ENCODE results near the gene SETDB1. TPM values are rescaled to one million over a fixed set of nuclear protein-coding genes. Genes with fewer than 3 reads are reported as not detected.

The SETDB1 gene
- total RNA-seq, 2 experiments from 2014 or later: 58.5 to 59.3 TPM

- peak within 1 kb of the TSS; percentile 91 for H3K27ac Mint-ChIP-seq
- H3K4me3 Mint-ChIP-seq: peak within 1 kb of the TSS; percentile 98
- H3K4me1 Mint-ChIP-seq (ENCODE audit: low read depth): peaks cover 86% of the 10 kb centered on the region
- no peaks in the 10 kb centered on the region for H3K9me3 Mint-ChIP-seq (ENCODE audit: insufficient read depth)
- DNase-seq: peak; percentile 53
- ChIA-PET CTCF (interaction anchor here (0.7 to 5.9 kb wide), 21 partner anchors 11 to 446 kb away, joined by 3 to 94 read pairs (median 6); partner anchors contain the start of genes ANXA9, C1orf56, CDC42SE1 and GABPB2), POLR2A (interaction anchor here (0.6 to 2.0 kb wide), 15 partner anchors 8 to 1557 kb away, joined by 3 to 8 read pairs (median 4); partner anchors contain the start of genes APH1A, C1orf56, CERS2 and GOLPH3L)
- no peaks in the 10 kb centered on the region for H3K27me3 Mint-ChIP-seq (ENCODE audit: low read depth)
- H3K36me3 Mint-ChIP-seq (ENCODE audit: low read depth): peaks cover 14% of the 10 kb centered on the region
- ATAC-seq: peak; percentile 25
These were observed 80.3 kb downstream of the SETDB1 start, which contains the start of gene MINDY1 for GRCh38 chr1:151006327-151007052. Gene MINDY1, minus strand, starts transcription at chr1:151006902. Its CDS starts 4,285 bp downstream, at chr1:151002617.

- Mint-ChIP-seq H3K4me1 (ENCODE audit: low read depth) (peaks cover 77% of the 10 kb centered on the region), H3K36me3 (ENCODE audit: low read depth) (peaks cover 3% of the 10 kb centered on the region), H3K27ac (peak overlapping the region; percentile 91), H3K4me3 (peak overlapping the region; percentile 98), H3K9me3 (ENCODE audit: insufficient read depth) (no peaks in the 10 kb centered on the region), H3K27me3 (ENCODE audit: low read depth) (no peaks in the 10 kb centered on the region)
- ChIA-PET CTCF (interaction anchor here (1.9 to 5.9 kb wide), 5 partner anchors 12 to 52 kb away, joined by 7 to 94 read pairs (median 18); partner anchors contain the start of genes ANXA9, C1orf56, CDC42SE1 and MLLT11), POLR2A (interaction anchor here (0.6 to 2.0 kb wide), 2 partner anchors 148 to 149 kb away, joined by 3 to 5 read pairs; partner anchors contain the start of gene TNFAIP8L2)
- DNase-seq (no peak), ATAC-seq (peak; percentile 16)
These were observed 81.7 kb downstream of the SETDB1 start for GRCh38 chr1:151007853-151008243.

- ATAC-seq (peak; percentile 86), DNase-seq (peak; percentile 97)
- Mint-ChIP-seq H3K27me3 (ENCODE audit: low read depth) (no peaks in the 10 kb centered on the region), H3K36me3 (ENCODE audit: low read depth) (peaks cover 3% of the 10 kb centered on the region), H3K9me3 (ENCODE audit: insufficient read depth) (no peaks in the 10 kb centered on the region), H3K4me1 (ENCODE audit: low read depth) (peaks cover 73% of the 10 kb centered on the region), H3K4me3 (peak within 1 kb of the TSS; percentile 98), H3K27ac (peak within 1 kb of the TSS; percentile 91)
- ChIA-PET CTCF (interaction anchor here (1.1 to 1.5 kb wide), 2 partner anchors 15 to 16 kb away, joined by 3 to 4 read pairs; no protein-coding TSS in a partner anchor), POLR2A (interaction anchor here (0.6 kb wide), 1 partner anchor 148 kb away, joined by 3 read pairs; the partner anchor contains the start of gene TNFAIP8L2)
These were observed 82.4 kb downstream of the SETDB1 start, which contains the start of gene PRUNE1 for GRCh38 chr1:151008244-151009205. Gene PRUNE1, plus strand, starts transcription at chr1:151008449. Its CDS starts 184 bp downstream, at chr1:151008633.

- Mint-ChIP-seq H3K4me3 (peak overlapping the region; percentile 98), H3K9me3 (ENCODE audit: insufficient read depth) (no peaks in the 10 kb centered on the region), H3K4me1 (ENCODE audit: low read depth) (peaks cover 68% of the 10 kb centered on the region), H3K27ac (peak overlapping the region; percentile 91), H3K36me3 (ENCODE audit: low read depth) (peaks cover 3% of the 10 kb centered on the region), H3K27me3 (ENCODE audit: low read depth) (no peaks in the 10 kb centered on the region)
- POLR2A ChIA-PET: no interaction called here
- CTCF ChIA-PET: interaction anchor here (1.0 to 1.5 kb wide), 3 partner anchors 15 to 39 kb away, joined by 3 to 4 read pairs (median 4); partner anchors contain the start of gene C1orf56
- DNase-seq (no peak), ATAC-seq (no peak)
These were observed 83.0 kb downstream of the SETDB1 start for GRCh38 chr1:151009206-151009587.

- POLR2A ChIA-PET: no interaction called here
- DNase-seq (no peak), ATAC-seq (no peak)
- Mint-ChIP-seq H3K36me3 (ENCODE audit: low read depth) (peaks cover 3% of the 10 kb centered on the region), H3K4me1 (ENCODE audit: low read depth) (peaks cover 63% of the 10 kb centered on the region), H3K4me3 (peak overlapping the region; percentile 98), H3K27me3 (ENCODE audit: low read depth) (no peaks in the 10 kb centered on the region), H3K27ac (no peak overlapping the region), H3K9me3 (ENCODE audit: insufficient read depth) (no peaks in the 10 kb centered on the region)
- CTCF ChIA-PET: interaction anchor here (1.0 to 1.5 kb wide), 4 partner anchors 14 to 38 kb away, joined by 3 to 4 read pairs (median 4); partner anchors contain the start of gene C1orf56
These were observed 83.6 kb downstream of the SETDB1 start for GRCh38 chr1:151009674-151010345.

GRCh38 chr1:151010346-151010726, 84.2 kb downstream of the SETDB1 start:
- ATAC-seq (no peak), DNase-seq (no peak)
- no peaks in the 10 kb centered on the region for H3K27me3 Mint-ChIP-seq (ENCODE audit: low read depth)
- H3K4me3 Mint-ChIP-seq: no peak overlapping the region
- H3K4me1 Mint-ChIP-seq (ENCODE audit: low read depth): peaks cover 60% of the 10 kb centered on the region
- H3K36me3 Mint-ChIP-seq (ENCODE audit: low read depth): peaks cover 3% of the 10 kb centered on the region
- POLR2A ChIA-PET: no interaction called here
- H3K27ac Mint-ChIP-seq: no peak overlapping the region
- no peaks in the 10 kb centered on the region for H3K9me3 Mint-ChIP-seq (ENCODE audit: insufficient read depth)
- CTCF ChIA-PET: interaction anchor here (1.0 to 1.5 kb wide), 3 partner anchors 14 to 38 kb away, joined by 4 to 5 read pairs (median 4); partner anchors contain the start of gene C1orf56

GRCh38 chr1:151011154-151011850, 85.1 kb downstream of the SETDB1 start:
- Mint-ChIP-seq H3K4me1 (ENCODE audit: low read depth) (peaks cover 50% of the 10 kb centered on the region), H3K9me3 (ENCODE audit: insufficient read depth) (no peaks in the 10 kb centered on the region), H3K27me3 (ENCODE audit: low read depth) (no peaks in the 10 kb centered on the region), H3K4me3 (no peak overlapping the region), H3K27ac (peak overlapping the region; percentile 69), H3K36me3 (ENCODE audit: low read depth) (peaks cover 3% of the 10 kb centered on the region)
- ATAC-seq (no peak), DNase-seq (no peak)
- ChIA-PET POLR2A (interaction anchor here (1.1 kb wide), 1 partner anchor 13 kb away, joined by 3 read pairs; no protein-coding TSS in a partner anchor), CTCF (interaction anchor here (0.5 to 1.9 kb wide), 7 partner anchors 12 to 331 kb away, joined by 3 to 6 read pairs (median 4); partner anchors contain the start of genes C1orf56, CDC42SE1 and TNFAIP8L2)

GRCh38 chr1:151012684-151013471, 86.7 kb downstream of the SETDB1 start:
- Mint-ChIP-seq H3K27ac (no peak overlapping the region), H3K9me3 (ENCODE audit: insufficient read depth) (no peaks in the 10 kb centered on the region), H3K36me3 (ENCODE audit: low read depth) (peaks cover 3% of the 10 kb centered on the region), H3K4me1 (ENCODE audit: low read depth) (peaks cover 35% of the 10 kb centered on the region), H3K27me3 (ENCODE audit: low read depth) (no peaks in the 10 kb centered on the region), H3K4me3 (no peak overlapping the region)
- DNase-seq (no peak), ATAC-seq (no peak)
- ChIA-PET POLR2A (no interaction called here), CTCF (interaction anchor here (1.0 to 1.9 kb wide), 4 partner anchors 12 to 144 kb away, joined by 3 to 6 read pairs (median 4); partner anchors contain the start of gene TNFAIP8L2)

GRCh38 chr1:151013518-151013917, 87.4 kb downstream of the SETDB1 start:
- Mint-ChIP-seq H3K4me1 (ENCODE audit: low read depth) (peaks cover 30% of the 10 kb centered on the region), H3K27me3 (ENCODE audit: low read depth) (no peaks in the 10 kb centered on the region), H3K36me3 (ENCODE audit: low read depth) (peaks cover 4% of the 10 kb centered on the region), H3K9me3 (ENCODE audit: insufficient read depth) (no peaks in the 10 kb centered on the region), H3K27ac (no peak overlapping the region), H3K4me3 (no peak overlapping the region)
- ATAC-seq (no peak), DNase-seq (no peak)
- ChIA-PET CTCF (no interaction called here), POLR2A (no interaction called here)

Data from activated CD8-positive, alpha-beta T cell treated with anti-CD3 and anti-CD28 coated beads, Interleukin-2, amount 10 ng/mL, durations not matched to agents 7 days and 5 days (primary cell).